HG02981 (cell line): ENCODE data around the gene ACADSB.
A peak's percentile ranks its signal among the peaks of the same experiment; 100 is the strongest.

Source experiments
- ATAC-seq: cut with Tn5 transposase; IDR thresholded peaks from one replicate; pipeline ENCODE4 v1.9.1; 2021; ENCODE audit warnings: mild to moderate bottlenecking, moderate library complexity; ENCODE audit not compliant: unreplicated experiment

Gene ACADSB

DNA sequence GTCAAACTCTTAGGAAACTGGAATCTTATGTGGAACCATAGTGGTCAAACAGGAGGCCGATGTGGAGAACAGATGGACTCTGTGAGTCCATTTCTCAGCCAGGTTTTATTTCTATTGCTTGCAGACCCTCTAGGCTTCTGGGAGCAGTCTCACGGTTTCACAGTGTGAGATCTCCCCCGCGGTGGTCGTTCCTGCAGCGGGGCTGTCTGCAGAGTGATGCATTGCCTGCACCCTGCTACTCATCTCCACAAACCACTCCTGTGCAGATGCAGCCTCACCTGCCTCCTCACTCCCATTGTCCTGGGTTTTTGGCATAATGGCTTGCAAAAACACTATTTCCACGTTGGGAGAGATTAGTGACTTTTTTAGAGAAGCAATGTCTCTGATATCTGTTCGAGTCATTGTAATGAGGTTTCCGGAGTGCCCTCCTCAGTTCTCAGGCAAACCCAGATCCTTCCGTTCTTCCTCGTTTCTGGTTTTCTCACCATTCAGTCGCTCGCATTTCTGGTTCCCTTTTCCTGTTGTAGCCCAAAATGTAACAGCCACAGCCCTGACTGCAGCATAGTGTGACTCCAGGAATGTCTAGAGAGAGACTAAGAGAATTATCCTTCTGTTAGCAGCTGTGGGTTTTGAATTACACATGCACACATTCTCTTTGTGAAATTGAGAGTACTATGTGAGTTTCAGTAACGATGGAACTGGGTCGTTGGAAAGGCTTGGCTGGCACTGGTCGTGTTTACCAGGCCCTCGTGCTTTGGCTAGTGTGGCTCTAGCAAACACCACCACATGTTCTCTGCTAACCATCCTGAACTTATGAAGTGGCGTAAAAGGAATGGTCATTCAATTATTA, 30.2 kb downstream of the ACADSB start:
- peak; percentile 53 for ATAC-seq

DNA sequence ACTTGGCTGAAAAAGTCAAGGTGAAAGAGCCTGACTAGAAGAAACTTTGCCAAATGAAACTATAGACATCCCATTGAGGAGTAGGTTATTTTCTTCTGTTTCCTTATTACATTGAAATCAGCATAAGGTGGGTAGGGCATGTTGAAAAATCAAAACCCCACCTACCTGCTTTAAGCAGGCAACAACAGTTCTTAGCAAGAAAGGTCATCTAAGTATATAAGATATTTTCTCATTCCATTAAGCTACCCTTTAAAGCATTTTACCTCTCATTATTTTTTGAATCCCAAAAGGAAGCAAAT, 30.8 kb downstream of the ACADSB start:
- ATAC-seq: peak; percentile 51

DNA sequence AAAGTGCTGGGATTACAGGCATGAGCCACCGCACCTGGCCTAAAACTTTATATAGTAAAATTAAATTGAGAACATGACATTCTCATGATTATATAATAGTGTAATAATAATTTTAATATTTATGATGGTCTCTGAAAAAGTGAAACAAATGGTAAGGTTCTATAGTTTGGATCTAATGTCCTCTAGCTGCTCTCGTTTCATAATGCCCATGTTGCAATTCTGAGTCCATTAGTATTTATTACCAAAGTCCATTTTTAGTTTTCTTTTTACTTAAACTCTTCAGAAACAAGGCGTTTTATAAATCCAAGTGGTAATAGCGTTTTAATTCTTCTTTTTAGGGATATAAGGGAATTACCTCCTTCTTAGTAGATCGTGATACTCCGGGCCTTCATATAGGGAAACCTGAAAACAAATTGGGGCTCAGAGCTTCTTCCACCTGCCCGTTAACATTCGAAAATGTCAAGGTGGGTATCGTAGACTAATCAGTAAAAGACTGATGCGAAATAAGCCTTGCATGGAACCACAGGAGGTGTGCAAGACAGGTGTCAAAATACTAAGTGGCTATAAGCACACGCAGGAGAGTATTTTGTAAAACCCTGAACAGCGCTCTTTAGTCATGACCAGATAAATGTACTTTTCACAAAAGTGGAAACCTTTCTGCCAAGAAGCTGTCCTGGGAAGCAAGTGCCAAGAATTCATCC, 34.1 kb downstream of the ACADSB start:
- ATAC-seq: no peak

DNA sequence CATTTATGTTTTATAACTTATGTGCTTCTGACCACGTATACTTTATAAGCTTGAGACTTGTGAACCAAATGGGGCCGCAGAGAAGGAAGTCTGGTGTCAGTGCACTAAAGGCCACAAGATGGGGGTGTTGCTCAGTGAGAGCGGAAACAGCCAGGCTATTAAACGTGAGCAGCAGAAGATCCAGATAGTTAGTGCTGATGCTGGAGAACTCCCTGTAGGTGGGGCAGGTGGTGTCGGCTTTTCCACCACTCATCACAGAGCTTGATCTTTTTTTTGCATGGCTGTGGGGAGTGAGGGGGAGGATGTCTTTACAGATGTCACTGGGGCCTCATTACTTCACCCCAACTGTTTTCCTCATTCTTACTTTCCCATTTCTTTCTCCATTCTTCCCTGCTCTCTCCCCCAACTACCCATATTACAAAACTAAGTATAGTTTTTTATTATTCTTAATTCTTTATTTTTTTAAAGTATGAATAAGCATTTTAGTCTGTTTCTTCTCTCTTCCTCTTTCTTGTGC, 34.7 kb downstream of the ACADSB start:
- peak; percentile 62 for ATAC-seq

DNA sequence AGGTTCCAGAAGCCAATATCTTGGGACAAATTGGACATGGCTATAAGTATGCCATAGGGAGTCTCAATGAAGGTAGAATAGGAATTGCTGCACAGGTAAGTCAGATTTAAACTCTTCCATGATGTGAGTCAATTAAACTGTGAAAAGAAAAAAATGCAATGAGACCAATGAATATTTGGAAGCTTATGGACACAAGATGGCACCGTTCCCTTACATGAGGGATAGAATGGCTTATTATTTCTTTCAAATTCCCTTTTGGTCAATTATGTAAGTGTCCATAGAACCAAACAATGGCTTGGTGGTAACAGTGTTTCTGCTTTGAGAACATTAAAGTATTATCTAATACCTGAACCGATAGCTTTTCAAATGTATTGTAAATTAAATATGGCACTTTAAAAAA, 35.6 kb downstream of the ACADSB start:
- no peak for ATAC-seq

DNA sequence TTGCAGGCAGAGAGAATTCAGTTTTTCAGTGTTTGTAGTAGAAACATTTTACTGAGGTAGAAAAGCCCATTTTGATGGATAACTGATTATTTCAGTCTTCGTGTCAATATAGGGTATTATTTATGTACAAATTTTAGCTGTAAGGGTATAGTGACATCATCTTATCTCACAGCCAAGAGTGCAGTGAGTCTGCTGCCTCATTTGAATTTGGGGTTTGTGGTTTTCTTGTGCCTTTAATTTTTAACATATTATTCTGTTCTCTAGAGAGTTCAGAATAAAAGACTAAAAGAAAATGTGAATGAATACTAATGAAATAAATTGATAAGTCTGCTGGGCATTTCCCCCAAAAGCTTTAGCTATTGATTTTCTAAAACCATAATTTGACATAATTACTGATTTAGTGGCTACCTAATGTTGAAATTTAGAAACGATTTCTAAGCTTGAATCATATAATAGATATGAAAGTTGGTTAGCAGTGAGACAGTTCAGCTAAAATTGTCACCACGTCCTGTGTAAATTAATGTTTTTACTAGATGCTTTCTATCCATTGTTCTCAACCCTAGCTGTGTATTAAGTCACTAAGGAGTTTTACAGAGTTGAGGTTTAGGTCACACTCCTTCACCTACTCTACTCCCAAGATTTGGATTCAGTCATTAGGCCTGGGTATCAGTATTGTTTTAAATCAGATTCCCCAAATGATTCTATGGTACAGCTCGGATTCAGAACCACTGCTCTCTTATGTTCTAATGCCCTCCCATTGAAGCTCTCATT, 37.3 kb downstream of the ACADSB start:
- no peak for ATAC-seq

DNA sequence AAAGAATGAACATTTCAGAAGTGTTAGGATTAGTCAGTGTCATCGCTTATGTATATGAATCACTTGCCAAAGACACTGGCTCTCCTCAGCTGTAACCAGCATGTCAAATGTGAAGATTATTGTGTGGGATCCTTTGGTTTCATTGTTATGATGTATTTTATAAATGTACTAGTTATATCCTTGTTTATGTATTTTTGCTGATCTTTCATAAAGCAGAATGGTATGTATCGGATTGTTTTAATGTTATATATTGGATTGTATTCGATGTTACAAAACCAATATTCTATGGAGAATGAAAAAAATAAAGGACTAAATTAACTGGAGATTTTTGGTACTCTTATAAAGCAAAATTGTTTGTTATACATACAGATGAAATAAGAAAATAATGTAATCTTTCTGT, 49.2 kb downstream of the ACADSB start:
- ATAC-seq: no peak

DNA sequence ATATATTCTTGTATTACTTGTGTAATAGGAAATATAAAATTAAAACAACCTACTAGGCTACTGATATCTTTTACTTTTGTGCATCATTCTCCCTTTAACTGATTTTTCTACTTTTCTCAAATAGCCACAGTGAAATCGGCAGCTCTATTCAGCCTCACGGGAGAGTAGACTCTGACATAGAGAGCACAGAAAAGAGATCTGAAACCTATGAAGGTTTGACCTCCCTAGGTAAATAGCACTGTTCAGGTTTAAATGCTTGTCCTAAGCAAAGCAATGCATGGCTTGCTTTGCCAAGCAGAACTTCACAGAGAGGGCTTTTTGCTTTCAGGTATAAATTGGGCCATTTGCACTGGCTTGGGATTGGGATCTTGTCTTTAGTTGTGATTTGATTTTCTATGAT, 53.1 kb downstream of the ACADSB start:
- no peak for ATAC-seq

DNA sequence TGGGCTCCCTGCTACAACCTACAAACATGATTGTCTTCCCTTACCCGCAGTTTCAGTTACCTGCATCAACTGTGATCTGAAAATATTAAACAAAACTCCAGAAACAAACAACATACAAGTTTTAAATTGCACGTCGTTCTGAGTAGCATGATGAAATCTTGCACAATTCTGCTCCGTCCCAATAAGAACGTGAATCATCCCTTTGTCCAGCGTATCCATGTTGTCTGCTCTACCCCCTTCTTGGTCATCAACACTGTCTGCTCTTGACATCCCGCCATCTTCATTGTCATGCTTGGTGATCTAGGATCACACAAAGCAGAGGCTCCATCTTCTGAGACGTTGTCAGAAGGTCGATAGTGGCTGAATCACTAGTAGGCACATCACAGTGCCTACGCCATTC, 53.9 kb downstream of the ACADSB start:
- ATAC-seq: no peak

DNA sequence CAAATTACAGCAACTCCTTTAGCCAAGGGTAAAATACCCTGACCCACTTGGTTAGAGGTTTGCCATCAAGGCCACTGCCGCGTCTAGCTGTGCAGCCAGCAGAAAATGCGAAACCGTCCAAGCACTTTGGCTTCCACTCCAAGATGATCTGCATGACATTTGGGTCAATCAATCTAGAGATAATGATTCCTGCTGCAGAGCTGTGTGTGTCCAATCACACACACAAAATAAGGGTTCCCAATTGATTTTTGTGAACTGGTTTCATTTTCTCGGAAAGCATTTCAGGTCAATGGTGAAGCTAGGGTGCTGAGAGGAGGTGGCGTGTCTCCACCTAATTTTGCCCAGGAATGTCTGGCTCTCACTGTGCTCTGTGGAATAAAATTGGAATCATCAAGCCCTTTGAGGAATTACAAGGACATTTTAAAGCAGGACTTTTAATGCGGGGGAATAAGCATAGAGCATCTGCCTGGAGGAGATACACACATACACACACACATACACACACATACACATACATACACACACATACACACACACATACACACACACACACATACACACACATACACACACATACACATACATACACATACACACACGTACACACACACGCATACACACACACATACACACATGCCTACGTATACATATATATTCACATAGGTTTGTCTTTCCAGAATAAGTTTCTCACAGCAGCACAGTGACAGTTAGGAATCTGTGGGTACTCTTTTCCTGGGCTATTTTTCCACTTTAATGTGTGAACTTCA, 59.5 kb downstream of the ACADSB start:
- ATAC-seq: no peak

DNA sequence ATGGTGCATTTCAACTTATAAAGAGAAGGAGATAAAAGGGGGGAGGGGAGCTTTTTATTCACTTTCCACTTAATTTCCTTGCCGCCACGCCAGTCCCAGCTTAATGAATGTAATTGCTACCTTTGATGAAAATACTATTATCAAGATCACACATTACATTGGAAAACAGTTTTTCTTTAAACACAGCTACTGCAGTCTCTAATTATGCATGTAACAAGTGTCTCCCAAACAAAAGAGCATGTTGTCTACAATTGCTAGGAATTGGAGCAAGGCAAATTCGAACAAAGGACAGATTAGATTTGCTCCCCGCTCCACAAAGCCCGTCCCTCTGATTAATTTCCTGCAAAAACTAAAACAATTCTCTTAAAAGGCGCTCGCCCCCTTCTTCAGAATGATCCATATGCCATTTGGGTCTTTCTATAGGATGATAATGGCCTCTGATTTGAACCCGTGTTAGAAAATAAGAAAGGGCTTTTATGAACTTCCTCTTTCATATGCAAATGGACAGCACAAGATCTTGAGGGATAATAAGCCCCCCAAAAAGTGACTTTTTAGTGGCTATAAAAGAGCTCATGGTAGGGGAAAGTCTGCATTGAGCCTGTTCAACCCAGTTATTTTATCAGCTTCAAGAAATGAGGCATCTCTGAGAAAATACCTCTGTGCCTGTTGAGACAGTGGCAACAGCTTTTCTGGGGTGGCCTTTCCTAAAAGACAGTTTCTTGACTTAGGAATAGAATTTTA, 60.6 kb downstream of the ACADSB start:
- ATAC-seq: no peak

DNA sequence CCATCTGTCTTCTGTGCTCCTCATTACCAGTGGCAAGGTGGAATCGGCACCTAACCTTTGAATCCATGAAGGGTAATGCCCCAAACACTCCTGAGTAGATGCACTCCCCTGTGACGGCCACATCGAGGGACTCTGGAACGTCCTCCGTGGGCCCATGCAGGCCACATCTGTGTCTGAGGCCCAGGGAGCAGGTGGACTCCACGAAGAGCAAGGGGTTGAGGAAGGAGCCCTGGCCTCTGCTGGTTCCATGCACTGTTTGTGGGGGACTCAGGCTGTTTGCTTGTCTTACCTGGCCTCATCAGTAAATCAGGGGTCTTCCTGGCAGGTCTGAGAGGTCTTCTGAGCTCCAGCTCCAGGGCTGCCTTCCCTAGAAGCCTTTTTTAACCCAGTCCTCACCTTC, 64.4 kb downstream of the ACADSB start:
- no peak for ATAC-seq

DNA sequence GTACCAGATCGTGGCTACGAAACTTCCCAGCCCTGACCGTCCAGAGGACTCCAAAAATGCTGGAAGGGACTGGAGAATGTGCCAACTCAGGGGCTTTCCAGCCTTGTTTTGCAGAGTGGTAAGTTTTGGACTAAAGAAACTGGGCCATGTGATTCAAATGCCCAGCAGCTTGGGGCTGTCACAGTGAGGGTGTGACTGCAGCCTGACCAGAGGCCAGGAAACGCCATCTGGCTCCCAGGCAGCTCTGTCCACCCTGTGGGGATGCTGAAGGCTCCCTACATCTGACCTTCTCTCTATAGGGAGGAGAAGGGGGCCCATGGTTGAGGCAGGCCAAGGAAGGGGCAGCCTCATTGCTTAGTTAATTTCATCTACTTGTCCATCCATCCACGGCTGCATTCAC, 65.4 kb downstream of the ACADSB start:
- ATAC-seq: no peak

DNA sequence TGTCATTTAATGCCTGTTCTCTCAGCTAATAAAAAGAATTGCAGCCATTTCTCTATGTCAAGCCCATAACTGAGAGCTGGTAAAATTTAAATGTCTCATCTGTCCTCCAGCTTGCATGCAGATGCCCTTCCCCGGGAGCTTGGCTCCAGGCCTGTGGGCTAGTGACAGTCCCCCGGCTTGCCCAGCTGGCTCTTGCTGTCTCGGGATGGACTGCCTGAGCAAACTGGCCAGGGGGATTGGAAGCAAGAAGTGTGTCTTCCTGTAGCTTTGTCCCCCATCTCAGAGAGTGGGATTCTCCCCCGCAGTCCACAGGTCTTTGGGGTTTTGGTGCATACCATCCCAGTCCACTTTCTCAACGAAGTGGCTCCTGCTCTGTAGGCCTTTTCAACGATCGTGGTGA, 73.1 kb downstream of the ACADSB start:
- no peak for ATAC-seq

DNA sequence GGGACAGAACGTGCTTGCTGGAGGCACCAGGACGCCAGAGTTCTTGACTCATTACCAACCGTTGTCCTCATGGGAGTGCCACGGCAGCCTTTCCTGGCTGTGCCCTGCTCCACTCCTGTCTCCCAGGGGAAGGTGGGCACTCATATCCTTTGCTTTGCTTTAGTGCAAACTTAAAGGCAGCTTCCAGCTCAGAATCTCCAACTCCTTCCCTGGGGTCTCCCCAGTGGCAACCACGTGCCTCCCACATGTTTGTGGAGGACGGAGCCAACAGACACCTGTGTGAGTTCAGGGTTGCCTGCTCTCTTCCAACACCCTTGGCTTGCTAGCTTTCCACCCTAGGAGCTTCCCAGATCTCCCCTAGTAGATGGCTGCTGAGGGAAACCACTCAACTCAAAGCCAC, 75.0 kb downstream of the ACADSB start:
- no peak for ATAC-seq

DNA sequence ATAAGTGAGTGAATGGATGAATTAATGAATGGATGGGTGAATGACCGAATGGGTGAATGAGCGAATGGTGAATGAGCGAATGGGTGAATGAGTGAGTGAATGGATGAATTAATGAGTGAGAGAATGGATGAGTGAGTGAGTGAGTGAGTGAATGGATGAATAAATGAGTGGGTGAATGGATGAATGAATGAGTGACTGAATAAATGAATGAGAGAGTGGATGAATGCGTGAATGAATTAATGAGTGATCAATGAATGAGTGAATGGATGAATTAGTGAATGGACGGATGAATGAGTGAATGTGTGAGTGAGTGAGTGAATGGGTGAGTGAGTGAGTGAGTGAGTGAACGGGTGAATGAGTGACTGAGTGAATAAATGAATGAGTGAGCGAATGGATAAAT, 77.5 kb downstream of the ACADSB start:
- no peak for ATAC-seq

DNA sequence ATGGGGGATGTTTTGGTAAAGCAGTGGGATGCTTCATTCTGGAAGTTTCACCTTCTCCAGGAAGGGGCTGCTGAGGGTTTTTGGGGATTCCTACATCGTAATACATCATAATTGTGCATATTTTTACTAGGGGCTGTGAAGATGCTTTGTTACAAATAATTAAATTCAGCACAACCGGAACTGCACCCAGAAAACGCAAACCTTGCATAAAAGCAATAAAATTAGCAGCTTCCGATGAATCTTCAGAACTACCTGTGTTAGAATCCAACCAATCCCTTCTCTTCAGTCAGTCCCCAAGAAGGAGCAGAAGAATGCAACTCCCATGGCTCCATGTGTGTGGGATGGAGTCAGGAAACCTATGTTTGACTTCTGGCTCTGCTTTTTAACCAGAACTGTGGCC, 78.5 kb downstream of the ACADSB start:
- no peak for ATAC-seq

DNA sequence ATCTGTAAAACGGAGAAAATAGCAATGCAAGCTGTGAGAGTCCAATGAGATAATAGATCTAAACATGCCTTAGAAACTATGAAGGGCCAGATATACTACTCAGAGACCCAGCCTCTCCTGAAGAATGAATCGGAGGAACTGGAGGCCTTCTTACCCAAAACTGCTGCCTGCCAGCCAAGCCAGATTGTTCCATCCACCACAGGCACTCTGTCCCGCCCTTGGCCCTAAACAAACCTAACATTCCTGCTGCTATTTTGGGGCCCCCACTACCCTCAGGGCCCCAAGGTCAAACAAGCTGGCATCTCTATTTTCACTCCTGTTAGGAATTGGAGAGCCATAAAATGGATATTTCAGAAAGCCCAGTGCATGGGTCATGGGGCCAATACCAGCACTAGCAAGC, 79.0 kb downstream of the ACADSB start:
- ATAC-seq: no peak

DNA sequence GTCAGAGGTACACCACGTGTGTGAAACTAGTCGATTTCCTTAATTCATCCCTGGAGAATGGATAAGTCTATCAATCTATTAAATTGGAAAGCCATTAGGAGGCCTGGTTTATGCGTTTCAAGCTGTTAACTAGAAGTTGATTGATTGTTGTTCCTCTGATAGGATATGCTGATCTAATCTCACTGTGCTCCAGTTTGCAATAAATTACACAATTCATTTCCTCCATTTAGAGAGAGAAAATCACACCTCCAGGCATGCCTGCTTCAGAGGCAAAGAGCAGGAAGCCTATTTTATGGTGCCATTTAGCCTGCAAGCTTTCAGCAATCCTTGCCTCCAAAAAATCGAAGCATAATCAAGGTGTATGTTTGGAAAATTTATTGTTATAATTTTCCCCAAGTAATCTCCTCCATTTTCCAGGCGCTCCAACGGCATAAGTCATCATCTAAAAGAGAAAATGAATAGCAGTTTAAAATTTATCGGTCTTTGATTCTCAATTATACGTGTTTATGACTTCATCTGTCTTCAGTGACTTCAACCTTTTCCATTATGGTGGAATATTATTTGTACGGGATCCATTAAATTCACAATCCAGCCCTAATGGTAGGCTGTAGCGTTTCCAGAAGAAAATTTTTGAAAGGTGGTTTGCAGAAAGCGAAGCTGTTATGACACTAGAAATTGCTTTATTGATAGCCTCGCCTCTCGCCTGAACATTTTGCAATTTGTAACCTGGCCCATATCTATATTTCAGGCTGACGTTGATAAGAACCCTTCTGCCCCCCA, 84.0 kb downstream of the ACADSB start:
- ATAC-seq: no peak

DNA sequence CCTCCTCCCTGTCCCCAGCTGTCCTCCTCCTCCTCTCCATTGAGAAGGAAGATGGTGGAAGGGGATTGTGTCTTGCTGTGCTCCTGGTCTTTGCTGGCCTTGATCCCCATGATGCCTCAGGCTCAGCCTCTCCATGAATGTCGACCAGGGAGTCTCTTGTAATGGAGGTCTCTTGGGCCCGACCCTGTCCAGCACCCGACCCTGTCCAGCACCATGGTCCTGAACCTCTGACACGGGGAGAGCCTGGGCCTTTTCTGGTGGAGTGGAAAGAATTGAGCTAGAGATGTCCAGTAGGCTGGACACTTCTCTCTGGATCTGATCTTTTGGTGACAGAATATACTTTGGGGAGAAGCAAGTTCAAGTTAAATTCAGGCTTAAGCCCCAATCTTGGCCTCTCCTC, 84.7 kb downstream of the ACADSB start:
- no peak for ATAC-seq
